ENCODE data around the gene CALML3.

The CALML3 gene

DNA sequence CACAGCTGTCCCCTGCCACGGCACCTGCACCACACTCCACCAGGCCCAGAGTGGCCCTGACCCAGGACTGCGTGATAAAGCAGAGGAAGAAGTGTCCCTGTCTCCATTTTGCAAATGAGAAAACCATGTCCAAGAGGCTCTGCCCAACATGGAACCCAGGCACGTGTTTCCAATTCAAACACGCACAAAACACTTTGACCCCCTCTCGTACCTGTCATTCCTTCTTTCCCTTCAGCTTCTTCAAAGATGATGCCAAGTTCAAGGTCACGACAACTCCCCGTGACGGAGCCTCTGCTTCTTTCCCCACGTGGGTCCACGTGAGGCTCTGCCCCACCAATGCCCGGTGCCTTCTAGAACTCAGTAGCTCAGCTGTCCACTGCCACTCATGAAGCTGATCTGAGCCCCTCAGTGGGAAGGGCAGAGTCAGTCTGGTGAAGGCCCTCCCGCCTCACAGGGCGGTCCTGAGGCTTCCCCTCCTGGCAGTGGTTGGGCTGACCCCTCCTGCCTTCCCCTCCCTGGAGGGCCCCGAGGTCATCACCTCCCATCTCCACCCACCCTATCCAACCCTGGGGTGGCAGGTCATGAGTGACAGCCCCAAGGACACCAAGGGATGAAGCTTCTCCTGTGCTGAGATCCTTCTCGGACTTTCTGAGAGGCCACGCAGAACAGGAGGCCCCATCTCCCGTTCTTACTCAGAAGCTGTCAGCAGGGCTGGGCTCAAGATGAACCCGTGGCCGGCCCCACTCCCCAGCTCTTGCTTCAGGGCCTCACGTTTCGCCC lies 44.4 kb upstream of the CALML3 start:
- TF ChIP-seq RAD21 (IDR thresholded peaks at IDR 0.05; ENCODE audit: low read depth) = no peak
- no peak for TF ChIP-seq TEAD4 (IDR thresholded peaks at IDR 0.05)
- no peak for TF ChIP-seq YY1 (IDR thresholded peaks at IDR 0.05; ENCODE audit: low read depth)
- TF ChIP-seq EP300 (IDR thresholded peaks at IDR 0.05; ENCODE audit: borderline replicate concordance) = no peak
- TF ChIP-seq EGR1 (IDR thresholded peaks at IDR 0.05) = no peak
- no peak for TF ChIP-seq CREB1 (IDR thresholded peaks at IDR 0.05; ENCODE audit: low read depth)
- TF ChIP-seq, protein P1, sequence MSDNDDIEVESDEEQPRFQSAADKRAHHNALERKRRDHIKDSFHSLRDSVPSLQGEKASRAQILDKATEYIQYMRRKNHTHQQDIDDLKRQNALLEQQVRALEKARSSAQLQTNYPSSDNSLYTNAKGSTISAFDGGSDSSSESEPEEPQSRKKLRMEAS (IDR thresholded peaks at IDR 0.05) = no peak
- no peak for TF ChIP-seq CEBPB (IDR thresholded peaks at IDR 0.05)
- TF ChIP-seq, protein P2, sequence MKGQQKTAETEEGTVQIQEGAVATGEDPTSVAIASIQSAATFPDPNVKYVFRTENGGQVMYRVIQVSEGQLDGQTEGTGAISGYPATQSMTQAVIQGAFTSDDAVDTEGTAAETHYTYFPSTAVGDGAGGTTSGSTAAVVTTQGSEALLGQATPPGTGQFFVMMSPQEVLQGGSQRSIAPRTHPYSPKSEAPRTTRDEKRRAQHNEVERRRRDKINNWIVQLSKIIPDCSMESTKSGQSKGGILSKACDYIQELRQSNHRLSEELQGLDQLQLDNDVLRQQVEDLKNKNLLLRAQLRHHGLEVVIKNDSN (IDR thresholded peaks at IDR 0.05) = no peak
- no peak for TF ChIP-seq NFIC (IDR thresholded peaks at IDR 0.05)
- no peak for TF ChIP-seq FOXM1 (IDR thresholded peaks at IDR 0.05; ENCODE audit: borderline replicate concordance, low read depth)
- no peak for TF ChIP-seq TCF12 (IDR thresholded peaks at IDR 0.05; ENCODE audit: low read depth)

DNA sequence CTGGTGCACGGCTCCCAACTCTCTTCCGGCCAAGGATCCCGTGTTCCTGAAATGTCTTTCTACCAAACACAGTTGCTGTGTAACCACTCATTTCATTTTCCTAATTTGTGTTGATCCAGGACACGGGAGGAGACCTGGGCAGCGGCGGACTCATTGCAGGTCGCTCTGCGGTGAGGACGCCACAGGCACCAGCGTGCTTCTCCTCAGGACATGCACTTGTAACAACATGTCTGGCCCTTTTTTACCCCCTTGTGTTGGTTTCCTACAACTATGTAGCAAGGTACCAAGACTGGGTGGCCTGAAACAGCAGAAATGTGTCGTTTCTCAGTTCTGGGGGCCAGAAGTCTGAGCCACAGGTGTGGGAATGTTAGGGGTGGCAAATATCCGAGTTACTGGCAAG lies 43.6 kb upstream of the CALML3 start:
- TF ChIP-seq, protein P2 (IDR thresholded peaks at IDR 0.05) = no peak
- TF ChIP-seq ZBTB7A (IDR thresholded peaks at IDR 0.05; ENCODE audit: low read depth) (no peak), TEAD4 (IDR thresholded peaks at IDR 0.05) (no peak), FOXM1 (IDR thresholded peaks at IDR 0.05; ENCODE audit: borderline replicate concordance, low read depth) (no peak), TCF12 (IDR thresholded peaks at IDR 0.05; ENCODE audit: low read depth) (no peak), EP300 (IDR thresholded peaks at IDR 0.05; ENCODE audit: borderline replicate concordance) (no peak), CEBPB (IDR thresholded peaks at IDR 0.05) (no peak), EGR1 (IDR thresholded peaks at IDR 0.05) (no peak), NFIC (IDR thresholded peaks at IDR 0.05) (no peak)
- TF ChIP-seq, protein P1 (IDR thresholded peaks at IDR 0.05) = no peak
- TF ChIP-seq, protein P3, sequence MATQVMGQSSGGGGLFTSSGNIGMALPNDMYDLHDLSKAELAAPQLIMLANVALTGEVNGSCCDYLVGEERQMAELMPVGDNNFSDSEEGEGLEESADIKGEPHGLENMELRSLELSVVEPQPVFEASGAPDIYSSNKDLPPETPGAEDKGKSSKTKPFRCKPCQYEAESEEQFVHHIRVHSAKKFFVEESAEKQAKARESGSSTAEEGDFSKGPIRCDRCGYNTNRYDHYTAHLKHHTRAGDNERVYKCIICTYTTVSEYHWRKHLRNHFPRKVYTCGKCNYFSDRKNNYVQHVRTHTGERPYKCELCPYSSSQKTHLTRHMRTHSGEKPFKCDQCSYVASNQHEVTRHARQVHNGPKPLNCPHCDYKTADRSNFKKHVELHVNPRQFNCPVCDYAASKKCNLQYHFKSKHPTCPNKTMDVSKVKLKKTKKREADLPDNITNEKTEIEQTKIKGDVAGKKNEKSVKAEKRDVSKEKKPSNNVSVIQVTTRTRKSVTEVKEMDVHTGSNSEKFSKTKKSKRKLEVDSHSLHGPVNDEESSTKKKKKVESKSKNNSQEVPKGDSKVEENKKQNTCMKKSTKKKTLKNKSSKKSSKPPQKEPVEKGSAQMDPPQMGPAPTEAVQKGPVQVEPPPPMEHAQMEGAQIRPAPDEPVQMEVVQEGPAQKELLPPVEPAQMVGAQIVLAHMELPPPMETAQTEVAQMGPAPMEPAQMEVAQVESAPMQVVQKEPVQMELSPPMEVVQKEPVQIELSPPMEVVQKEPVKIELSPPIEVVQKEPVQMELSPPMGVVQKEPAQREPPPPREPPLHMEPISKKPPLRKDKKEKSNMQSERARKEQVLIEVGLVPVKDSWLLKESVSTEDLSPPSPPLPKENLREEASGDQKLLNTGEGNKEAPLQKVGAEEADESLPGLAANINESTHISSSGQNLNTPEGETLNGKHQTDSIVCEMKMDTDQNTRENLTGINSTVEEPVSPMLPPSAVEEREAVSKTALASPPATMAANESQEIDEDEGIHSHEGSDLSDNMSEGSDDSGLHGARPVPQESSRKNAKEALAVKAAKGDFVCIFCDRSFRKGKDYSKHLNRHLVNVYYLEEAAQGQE (IDR thresholded peaks at IDR 0.05; ENCODE audit: low read depth) = no peak

DNA sequence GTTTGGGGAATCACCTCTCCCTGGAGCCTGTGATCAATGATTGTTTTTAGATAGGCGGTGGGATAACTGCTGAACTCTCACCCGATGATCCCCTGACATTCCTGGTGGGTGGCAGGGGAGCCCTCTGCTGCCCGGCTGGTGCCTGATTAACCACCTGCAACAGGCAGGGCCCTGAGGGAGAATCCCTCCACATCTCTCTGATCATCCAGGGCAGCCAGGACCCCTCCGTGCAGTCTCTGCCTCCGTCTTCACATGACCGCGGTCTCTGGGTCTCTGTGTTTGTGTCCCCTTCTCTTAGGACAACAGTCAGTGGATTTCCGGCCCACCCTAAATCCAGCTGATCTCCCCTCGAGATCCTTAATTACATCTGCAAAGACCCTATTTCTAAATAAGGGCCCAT lies 42.7 kb upstream of the CALML3 start:
- no peak for TF ChIP-seq CREB1 (IDR thresholded peaks at IDR 0.05; ENCODE audit: low read depth)
- no peak for TF ChIP-seq NFIC (IDR thresholded peaks at IDR 0.05)
- no peak for TF ChIP-seq TAF1 (IDR thresholded peaks at IDR 0.05; ENCODE audit: low read depth)
- no peak for TF ChIP-seq TCF12 (IDR thresholded peaks at IDR 0.05; ENCODE audit: low read depth)
- no peak for TF ChIP-seq FOXM1 (IDR thresholded peaks at IDR 0.05; ENCODE audit: borderline replicate concordance, low read depth)
- no peak for TF ChIP-seq RAD21 (IDR thresholded peaks at IDR 0.05; ENCODE audit: low read depth)
- TF ChIP-seq EP300 (IDR thresholded peaks at IDR 0.05; ENCODE audit: borderline replicate concordance) = no peak
- TF ChIP-seq, protein P1 (IDR thresholded peaks at IDR 0.05) = no peak
- TF ChIP-seq, protein P3 (IDR thresholded peaks at IDR 0.05; ENCODE audit: low read depth) = no peak
- TF ChIP-seq, protein P2 (IDR thresholded peaks at IDR 0.05) = no peak
- no peak for TF ChIP-seq ZBTB7A (IDR thresholded peaks at IDR 0.05; ENCODE audit: low read depth)

DNA sequence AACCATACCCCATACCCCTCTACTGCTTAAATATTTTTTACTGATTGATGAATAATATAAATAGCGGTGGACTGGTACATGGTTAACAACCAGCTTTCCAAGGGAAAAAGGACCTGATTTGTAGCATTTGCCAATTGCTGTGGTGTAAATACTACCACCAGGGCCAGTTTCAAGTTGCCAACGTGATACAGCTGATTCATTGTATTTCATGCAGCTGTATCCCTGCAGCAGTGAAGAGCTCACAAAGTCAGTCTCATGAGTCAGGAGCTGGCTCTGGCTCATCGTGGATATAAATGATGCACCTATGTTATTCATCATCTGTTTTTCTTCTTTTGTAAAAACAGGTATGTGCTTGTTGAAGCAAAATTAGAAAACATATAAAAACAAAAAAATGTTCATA lies 40.6 kb upstream of the CALML3 start:
- no peak for TF ChIP-seq EGR1 (IDR thresholded peaks at IDR 0.05)

DNA sequence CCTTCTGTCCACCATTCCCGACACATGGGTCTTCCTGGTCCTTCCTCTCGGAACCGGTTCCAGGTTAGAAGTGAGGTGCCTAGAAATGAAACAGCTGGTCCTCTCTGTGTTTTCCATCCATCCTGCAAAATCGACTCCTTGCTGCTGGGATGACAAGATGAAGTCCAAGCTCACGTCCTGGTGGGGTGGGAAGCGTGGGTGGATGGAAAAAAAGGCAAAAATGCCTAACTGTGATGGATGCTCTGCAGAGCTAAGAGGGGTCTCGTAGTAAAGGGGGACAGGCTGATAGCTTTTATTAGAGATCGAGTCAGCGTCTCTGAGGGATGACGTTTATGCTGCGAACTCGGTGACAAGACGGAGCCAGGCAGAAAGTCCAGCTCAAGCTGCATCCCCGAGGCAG lies 39.5 kb upstream of the CALML3 start:
- no peak for TF ChIP-seq EGR1 (IDR thresholded peaks at IDR 0.05)
- no peak for TF ChIP-seq EP300 (IDR thresholded peaks at IDR 0.05; ENCODE audit: borderline replicate concordance)
- TF ChIP-seq FOXM1 (IDR thresholded peaks at IDR 0.05; ENCODE audit: borderline replicate concordance, low read depth) = no peak
- TF ChIP-seq TAF1 (IDR thresholded peaks at IDR 0.05; ENCODE audit: low read depth) = no peak

Data from Ishikawa (cell line).